Activated CD4-positive, CD25-positive, alpha-beta regulatory T cell (primary cell): Measurements from ENCODE around the gene AARS2.

Experiments
- DNase-seq, 4 experiments: peaks; one replicate each; lab custom pipeline; 2025; lab: John Stamatoyannopoulos, UW

AARS2 gene

GRCh38 chr6:44300292-44300823 is 12.8 kb downstream of the AARS2 start:
- DNase-seq: no peak

GRCh38 chr6:44298864-44299263 is 14.3 kb downstream of the AARS2 start:
- no peak for DNase-seq

- no peak for DNase-seq
Observed at GRCh38 chr6:44298055-44298803, 14.9 kb downstream of the AARS2 start.

GRCh38 chr6:44297063-44298038 is 15.8 kb downstream of the AARS2 start:
- peak; percentile 13 to 44 (median 32) for DNase-seq

- no peak for DNase-seq
Observed at GRCh38 chr6:44294832-44295791, 18.0 kb downstream of the AARS2 start.

- DNase-seq: no peak
Observed at GRCh38 chr6:44292661-44293365, 20.3 kb downstream of the AARS2 start.

GRCh38 chr6:44291841-44292240 is 21.3 kb downstream of the AARS2 start:
- DNase-seq: no peak

GRCh38 chr6:44289726-44290260 is 23.4 kb downstream of the AARS2 start:
- DNase-seq: no peak

GRCh38 chr6:44286747-44287146 is 26.4 kb downstream of the AARS2 start:
- no peak for DNase-seq

GRCh38 chr6:44286285-44286565 is 26.9 kb downstream of the AARS2 start:
- DNase-seq: no peak

- no peak for DNase-seq
Observed at GRCh38 chr6:44285552-44286284, 27.4 kb downstream of the AARS2 start.

GRCh38 chr6:44284867-44285266 is 28.3 kb downstream of the AARS2 start:
- DNase-seq: no peak

GRCh38 chr6:44284121-44284520 is 29.0 kb downstream of the AARS2 start:
- no peak for DNase-seq

GRCh38 chr6:44278774-44279697 is 34.1 kb downstream of the AARS2 start:
- DNase-seq: no peak

GRCh38 chr6:44278315-44278714 is 34.8 kb downstream of the AARS2 start:
- DNase-seq: no peak

GRCh38 chr6:44277763-44278162 is 35.4 kb downstream of the AARS2 start:
- DNase-seq: no peak

GRCh38 chr6:44276667-44277640 is 36.2 kb downstream of the AARS2 start:
- no peak for DNase-seq
